ENCODE results near the gene ZNF382.

The ZNF382 gene

DNA sequence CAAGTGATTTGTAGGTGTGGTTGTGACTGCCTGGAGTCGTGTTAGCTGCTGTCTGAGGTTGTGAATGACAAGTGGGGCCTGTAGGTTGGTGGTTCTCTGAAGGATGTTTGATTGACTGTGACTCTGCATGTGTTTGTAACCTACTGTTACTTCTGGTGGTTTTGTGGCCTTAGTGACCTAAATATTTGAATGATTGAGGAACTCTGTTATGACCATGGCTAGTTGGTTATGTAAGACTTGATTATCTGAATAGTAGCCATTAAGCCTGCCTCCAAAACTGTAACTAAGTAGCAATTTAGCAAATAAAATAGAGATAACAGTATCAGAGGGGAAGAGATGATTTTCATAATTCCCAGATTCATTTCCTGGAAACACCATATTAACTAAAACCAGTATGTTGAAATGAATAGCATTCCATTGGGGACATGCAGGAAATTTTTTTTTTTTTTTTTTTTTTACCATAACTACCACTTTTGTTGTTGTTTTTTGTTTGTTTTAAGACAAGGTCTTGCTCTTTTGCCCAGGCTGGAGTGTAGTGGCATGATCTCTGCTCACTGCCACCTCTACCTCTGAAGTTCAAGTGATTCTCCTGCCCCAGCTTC, 865 bp downstream of the ZNF382 start (continued):
- TF ChIP-seq ZNF596 (tag by site-specific recombination; IDR thresholded peaks at IDR 0.05) (no peak), ZNF571 (tag by site-specific recombination; IDR thresholded peaks at IDR 0.05) (no peak), ZNF658 (tag by site-specific recombination; IDR thresholded peaks at IDR 0.05) (no peak), ZNF433 (tag by site-specific recombination; IDR thresholded peaks at IDR 0.05; ENCODE audit: low read depth) (no peak), ZNF394 (tag by site-specific recombination; IDR thresholded peaks at IDR 0.05; ENCODE audit: borderline replicate concordance) (no peak; the same call in 1 of the 2 replicates), ZNF529 (tag by site-specific recombination; IDR thresholded peaks at IDR 0.05; ENCODE audit: insufficient replicate concordance) (no peak), ZNF211 (tag by site-specific recombination; IDR thresholded peaks at IDR 0.05; ENCODE audit: low read depth) (no peak), YY2 (tag by site-specific recombination; IDR thresholded peaks at IDR 0.05) (no peak), ZFP41 (tag by site-specific recombination; IDR thresholded peaks at IDR 0.05; ENCODE audit: borderline replicate concordance) (no peak), ZNF785 (tag by site-specific recombination; IDR thresholded peaks at IDR 0.05) (0 out of 2 replicates have a peak, but pooled peaks have one; percentile 2), ZNF140 (tag by site-specific recombination; IDR thresholded peaks at IDR 0.05) (no peak), ZNF626 (tag by site-specific recombination; IDR thresholded peaks at IDR 0.05) (no peak), ZNF341 (tag by site-specific recombination; IDR thresholded peaks at IDR 0.05; ENCODE audit: low read depth) (no peak), KLF7 (tag by site-specific recombination; IDR thresholded peaks at IDR 0.05; ENCODE audit: borderline replicate concordance) (no peak), SETDB1 (IDR thresholded peaks at IDR 0.05; ENCODE audit: insufficient read length, low read length) (no peak), ZXDB (tag by site-specific recombination; IDR thresholded peaks at IDR 0.05) (no peak), MEIS1 (CRISPR knock-in tag; IDR thresholded peaks at IDR 0.05; ENCODE audit: borderline replicate concordance) (no peak), ZFP69B (tag by site-specific recombination; IDR thresholded peaks at IDR 0.05) (peak; percentile 62; the same call in 1 of the 2 replicates), ZNF555 (tag by site-specific recombination; conservative IDR thresholded peaks at IDR 0.05) (no peak)
- TF ChIP-seq, protein P1, sequence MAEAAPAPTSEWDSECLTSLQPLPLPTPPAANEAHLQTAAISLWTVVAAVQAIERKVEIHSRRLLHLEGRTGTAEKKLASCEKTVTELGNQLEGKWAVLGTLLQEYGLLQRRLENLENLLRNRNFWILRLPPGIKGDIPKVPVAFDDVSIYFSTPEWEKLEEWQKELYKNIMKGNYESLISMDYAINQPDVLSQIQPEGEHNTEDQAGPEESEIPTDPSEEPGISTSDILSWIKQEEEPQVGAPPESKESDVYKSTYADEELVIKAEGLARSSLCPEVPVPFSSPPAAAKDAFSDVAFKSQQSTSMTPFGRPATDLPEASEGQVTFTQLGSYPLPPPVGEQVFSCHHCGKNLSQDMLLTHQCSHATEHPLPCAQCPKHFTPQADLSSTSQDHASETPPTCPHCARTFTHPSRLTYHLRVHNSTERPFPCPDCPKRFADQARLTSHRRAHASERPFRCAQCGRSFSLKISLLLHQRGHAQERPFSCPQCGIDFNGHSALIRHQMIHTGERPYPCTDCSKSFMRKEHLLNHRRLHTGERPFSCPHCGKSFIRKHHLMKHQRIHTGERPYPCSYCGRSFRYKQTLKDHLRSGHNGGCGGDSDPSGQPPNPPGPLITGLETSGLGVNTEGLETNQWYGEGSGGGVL (tag by site-specific recombination; IDR thresholded peaks at IDR 0.05), result no peak
- TF ChIP-seq, protein P2, sequence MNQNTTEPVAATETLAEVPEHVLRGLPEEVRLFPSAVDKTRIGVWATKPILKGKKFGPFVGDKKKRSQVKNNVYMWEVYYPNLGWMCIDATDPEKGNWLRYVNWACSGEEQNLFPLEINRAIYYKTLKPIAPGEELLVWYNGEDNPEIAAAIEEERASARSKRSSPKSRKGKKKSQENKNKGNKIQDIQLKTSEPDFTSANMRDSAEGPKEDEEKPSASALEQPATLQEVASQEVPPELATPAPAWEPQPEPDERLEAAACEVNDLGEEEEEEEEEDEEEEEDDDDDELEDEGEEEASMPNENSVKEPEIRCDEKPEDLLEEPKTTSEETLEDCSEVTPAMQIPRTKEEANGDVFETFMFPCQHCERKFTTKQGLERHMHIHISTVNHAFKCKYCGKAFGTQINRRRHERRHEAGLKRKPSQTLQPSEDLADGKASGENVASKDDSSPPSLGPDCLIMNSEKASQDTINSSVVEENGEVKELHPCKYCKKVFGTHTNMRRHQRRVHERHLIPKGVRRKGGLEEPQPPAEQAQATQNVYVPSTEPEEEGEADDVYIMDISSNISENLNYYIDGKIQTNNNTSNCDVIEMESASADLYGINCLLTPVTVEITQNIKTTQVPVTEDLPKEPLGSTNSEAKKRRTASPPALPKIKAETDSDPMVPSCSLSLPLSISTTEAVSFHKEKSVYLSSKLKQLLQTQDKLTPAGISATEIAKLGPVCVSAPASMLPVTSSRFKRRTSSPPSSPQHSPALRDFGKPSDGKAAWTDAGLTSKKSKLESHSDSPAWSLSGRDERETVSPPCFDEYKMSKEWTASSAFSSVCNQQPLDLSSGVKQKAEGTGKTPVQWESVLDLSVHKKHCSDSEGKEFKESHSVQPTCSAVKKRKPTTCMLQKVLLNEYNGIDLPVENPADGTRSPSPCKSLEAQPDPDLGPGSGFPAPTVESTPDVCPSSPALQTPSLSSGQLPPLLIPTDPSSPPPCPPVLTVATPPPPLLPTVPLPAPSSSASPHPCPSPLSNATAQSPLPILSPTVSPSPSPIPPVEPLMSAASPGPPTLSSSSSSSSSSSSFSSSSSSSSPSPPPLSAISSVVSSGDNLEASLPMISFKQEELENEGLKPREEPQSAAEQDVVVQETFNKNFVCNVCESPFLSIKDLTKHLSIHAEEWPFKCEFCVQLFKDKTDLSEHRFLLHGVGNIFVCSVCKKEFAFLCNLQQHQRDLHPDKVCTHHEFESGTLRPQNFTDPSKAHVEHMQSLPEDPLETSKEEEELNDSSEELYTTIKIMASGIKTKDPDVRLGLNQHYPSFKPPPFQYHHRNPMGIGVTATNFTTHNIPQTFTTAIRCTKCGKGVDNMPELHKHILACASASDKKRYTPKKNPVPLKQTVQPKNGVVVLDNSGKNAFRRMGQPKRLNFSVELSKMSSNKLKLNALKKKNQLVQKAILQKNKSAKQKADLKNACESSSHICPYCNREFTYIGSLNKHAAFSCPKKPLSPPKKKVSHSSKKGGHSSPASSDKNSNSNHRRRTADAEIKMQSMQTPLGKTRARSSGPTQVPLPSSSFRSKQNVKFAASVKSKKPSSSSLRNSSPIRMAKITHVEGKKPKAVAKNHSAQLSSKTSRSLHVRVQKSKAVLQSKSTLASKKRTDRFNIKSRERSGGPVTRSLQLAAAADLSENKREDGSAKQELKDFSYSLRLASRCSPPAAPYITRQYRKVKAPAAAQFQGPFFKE (tag by site-specific recombination; IDR thresholded peaks at IDR 0.05; ENCODE audit: borderline replicate concordance), result no peak
- TF ChIP-seq, protein P3, sequence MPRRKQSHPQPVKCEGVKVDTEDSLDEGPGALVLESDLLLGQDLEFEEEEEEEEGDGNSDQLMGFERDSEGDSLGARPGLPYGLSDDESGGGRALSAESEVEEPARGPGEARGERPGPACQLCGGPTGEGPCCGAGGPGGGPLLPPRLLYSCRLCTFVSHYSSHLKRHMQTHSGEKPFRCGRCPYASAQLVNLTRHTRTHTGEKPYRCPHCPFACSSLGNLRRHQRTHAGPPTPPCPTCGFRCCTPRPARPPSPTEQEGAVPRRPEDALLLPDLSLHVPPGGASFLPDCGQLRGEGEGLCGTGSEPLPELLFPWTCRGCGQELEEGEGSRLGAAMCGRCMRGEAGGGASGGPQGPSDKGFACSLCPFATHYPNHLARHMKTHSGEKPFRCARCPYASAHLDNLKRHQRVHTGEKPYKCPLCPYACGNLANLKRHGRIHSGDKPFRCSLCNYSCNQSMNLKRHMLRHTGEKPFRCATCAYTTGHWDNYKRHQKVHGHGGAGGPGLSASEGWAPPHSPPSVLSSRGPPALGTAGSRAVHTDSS (tag by site-specific recombination; IDR thresholded peaks at IDR 0.05), result 0 out of 2 replicates have a peak, but pooled peaks have one; percentile 17
- TF ChIP-seq, protein P4, sequence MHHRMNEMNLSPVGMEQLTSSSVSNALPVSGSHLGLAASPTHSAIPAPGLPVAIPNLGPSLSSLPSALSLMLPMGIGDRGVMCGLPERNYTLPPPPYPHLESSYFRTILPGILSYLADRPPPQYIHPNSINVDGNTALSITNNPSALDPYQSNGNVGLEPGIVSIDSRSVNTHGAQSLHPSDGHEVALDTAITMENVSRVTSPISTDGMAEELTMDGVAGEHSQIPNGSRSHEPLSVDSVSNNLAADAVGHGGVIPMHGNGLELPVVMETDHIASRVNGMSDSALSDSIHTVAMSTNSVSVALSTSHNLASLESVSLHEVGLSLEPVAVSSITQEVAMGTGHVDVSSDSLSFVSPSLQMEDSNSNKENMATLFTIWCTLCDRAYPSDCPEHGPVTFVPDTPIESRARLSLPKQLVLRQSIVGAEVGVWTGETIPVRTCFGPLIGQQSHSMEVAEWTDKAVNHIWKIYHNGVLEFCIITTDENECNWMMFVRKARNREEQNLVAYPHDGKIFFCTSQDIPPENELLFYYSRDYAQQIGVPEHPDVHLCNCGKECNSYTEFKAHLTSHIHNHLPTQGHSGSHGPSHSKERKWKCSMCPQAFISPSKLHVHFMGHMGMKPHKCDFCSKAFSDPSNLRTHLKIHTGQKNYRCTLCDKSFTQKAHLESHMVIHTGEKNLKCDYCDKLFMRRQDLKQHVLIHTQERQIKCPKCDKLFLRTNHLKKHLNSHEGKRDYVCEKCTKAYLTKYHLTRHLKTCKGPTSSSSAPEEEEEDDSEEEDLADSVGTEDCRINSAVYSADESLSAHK (tag by site-specific recombination; IDR thresholded peaks at IDR 0.05), result no peak
- TF ChIP-seq, protein P5, sequence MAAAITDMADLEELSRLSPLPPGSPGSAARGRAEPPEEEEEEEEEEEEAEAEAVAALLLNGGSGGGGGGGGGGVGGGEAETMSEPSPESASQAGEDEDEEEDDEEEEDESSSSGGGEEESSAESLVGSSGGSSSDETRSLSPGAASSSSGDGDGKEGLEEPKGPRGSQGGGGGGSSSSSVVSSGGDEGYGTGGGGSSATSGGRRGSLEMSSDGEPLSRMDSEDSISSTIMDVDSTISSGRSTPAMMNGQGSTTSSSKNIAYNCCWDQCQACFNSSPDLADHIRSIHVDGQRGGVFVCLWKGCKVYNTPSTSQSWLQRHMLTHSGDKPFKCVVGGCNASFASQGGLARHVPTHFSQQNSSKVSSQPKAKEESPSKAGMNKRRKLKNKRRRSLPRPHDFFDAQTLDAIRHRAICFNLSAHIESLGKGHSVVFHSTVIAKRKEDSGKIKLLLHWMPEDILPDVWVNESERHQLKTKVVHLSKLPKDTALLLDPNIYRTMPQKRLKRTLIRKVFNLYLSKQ (tag by site-specific recombination; IDR thresholded peaks at IDR 0.05; ENCODE audit: borderline replicate concordance), result no peak
- TF ChIP-seq, protein P6, sequence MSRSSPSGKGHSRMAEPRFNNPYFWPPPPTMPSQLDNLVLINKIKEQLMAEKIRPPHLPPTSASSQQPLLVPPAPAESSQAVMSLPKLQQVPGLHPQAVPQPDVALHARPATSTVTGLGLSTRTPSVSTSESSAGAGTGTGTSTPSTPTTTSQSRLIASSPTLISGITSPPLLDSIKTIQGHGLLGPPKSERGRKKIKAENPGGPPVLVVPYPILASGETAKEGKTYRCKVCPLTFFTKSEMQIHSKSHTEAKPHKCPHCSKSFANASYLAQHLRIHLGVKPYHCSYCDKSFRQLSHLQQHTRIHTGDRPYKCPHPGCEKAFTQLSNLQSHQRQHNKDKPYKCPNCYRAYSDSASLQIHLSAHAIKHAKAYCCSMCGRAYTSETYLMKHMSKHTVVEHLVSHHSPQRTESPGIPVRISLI (tag by site-specific recombination; IDR thresholded peaks at IDR 0.05), result peak; percentile 97

Data from HEK293 (cell line).